Hindlimb muscle (tissue), 1 donor: Measurements from ENCODE around the gene DDX52. TPM values are rescaled to one million over a fixed set of nuclear protein-coding genes. Genes with fewer than 3 reads are reported as not detected.
"Not testable (repeated sequence)": the region's sequence is repeated elsewhere in the genome, so short reads cannot be mapped to it uniquely, and the experiment has no call there.

Experiments
- DNase-seq: peaks from one replicate; pipeline ENCODE4 v3.0.0-alpha.2; 2013
- polyA plus RNA-seq: library from polyadenylated mRNA; unstranded; fragments of 120-200 nt; gene quantifications from one replicate; pipeline ENCODE4 v1.2.1, GENCODE V29; 2013; ENCODE audit not compliant: insufficient read length

The DDX52 gene
- polyA plus RNA-seq, 1 donor: 17.0 TPM

DNA sequence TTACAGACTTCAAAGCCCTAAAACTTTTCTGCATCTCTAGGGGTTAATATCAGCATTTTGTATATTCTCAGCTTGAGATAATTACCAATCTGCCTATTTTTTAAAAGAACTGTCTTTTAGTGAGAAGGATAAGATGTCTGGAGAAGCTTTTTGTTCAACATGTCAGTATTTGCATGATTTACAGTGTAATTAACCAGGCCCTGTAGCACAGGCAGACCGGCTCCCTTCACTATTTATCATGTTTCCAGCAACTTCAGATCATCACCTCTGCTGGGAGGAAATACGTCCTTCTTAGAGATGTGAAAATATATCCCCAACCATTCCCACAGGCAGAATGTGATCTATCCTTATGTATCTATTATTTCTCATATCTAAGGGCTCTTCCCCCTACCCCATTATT lies 8.6 kb upstream of the DDX52 start:
- DNase-seq: no peak

DNA sequence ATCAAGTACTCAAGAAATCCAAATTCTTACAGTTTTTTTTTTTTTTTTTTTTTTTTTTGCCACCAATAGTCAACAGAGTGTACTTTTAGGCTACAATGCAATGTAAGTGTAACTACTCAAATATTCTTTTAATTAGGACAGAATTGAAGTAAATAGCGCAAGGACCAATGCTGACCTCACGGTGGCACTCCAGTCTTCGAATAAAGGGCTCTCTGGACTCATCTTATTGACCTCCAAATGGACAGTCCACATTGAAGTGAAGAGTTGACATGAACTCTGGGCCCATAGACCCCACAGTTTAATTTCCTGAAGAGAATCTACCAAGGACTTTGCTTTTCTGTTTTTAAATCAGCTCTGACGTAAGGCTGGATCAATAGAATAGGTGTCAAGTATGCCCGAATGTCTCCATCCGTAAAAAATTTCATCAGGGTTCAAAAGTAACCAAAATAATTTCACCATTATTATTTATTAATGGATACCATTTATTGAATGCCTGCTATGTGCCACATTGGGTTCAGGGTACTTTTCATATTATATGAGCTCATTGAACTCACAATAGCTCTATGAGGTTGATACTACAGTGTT lies 7.3 kb upstream of the DDX52 start:
- no peak for DNase-seq

DNA sequence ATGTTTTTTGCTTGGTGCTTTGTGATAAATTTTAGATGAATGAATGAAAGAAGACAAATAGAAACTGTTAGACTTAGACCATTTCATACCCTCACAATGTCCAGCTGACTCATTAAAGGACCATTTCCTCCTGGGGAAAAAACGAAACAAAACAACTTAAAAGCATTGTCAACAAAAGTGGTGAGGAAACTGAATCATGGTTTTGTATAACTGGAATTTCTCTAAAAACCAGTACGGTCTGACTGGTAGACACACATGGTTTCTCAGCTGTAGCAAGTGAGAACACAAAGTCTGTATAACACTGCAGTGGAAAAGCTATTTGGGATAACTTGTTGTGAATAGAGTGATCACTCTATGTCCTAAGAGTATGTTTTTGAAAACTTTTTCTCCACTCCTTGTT lies 5.3 kb upstream of the DDX52 start:
- no peak for DNase-seq

DNA sequence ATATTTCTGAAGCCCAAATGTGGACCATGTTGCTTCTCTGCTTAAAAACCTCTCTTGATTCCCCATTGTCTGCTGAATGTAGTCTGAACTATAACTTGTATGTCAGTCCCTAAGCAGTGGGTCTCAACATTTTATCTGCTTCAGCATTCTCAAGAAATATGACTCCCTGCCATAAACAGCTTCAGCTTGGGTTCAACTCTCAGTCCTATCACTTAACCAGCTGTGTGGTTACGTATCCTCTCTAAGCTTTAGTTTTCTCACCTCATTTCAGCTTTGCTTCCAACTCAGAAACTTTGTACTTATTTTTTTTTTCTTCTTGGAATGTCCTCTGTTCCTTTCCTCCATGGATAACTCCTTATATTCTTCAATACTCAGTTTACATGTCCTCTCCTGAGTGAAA lies 4.6 kb upstream of the DDX52 start:
- no peak for DNase-seq

DNA sequence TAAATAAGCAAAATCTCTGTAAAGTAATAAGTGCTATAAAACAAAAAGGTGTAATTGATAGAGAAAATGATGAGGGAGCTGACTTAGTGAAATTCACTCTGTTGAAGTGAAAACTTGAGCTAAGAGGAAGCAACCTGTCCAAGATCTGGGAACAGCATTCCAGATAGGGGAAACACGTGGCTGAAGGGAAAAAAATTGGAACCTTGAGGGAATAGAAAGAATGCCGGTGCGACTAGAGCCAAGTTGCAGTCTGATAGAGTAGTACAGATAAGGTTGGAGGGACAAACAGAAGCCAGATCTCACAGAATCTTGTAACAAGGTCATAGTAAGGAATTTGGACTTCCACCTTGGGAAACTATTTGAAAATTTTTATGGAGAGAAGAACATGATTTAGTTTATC lies 623 bp upstream of the DDX52 start:
- no peak for DNase-seq

DNA sequence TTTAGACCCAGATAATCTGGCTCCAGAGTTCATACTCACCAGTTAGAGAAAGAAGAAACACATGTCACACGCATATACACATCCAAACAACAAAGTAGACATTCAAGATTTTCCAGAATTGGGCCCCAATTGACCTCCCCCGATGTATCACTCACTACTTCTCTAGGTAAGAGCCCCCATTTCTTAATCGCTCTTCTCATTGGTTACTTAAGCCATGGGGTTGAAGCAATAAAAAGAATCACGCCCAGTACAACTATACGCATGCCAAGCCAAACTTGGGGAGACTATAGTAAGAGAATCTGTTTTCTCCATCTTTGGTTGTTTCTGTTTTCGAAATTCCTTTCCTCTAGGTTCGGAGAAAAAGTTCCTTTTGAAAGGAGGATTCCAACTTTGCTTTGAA lies 565 bp downstream of the DDX52 start:
- DNase-seq: peak; percentile 7

DNA sequence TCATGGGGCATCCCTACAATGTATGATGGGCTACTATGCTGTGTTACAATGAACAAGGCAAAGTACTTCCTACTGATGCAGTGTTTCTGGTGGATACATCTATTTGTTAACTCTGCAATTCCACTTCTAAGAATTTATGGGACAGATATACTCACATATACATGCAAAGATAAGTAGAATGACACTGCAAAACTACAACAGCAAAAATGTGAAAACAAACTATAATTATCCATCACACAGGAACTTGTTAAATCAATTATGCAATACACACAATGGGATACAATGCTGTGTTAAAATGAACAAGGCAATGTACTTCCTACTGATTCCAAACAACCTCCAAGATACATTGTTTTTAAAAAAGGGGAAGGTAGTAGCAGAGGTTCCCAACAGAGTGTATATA lies 3.2 kb downstream of the DDX52 start:
- no peak for DNase-seq

DNA sequence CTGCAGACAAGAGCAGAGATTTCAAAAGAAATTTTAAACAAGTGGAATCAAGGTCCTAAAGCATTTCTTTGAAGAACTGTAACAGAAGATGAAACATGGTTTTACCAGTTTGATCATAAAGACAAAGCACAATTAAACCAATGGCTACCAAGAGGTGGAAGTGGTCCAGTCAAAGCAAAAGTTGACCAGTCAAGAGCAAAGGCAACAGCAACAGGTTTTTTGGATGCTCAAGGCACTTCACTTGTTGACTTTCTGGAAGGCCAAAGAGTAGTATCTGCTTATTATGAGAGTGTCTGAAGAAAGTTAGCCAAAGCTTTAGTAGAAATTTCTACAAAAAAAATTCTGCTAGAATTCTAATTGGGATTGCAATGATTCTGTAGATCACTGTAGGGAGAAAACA lies 5.3 kb downstream of the DDX52 start:
- DNase-seq: no peak

DNA sequence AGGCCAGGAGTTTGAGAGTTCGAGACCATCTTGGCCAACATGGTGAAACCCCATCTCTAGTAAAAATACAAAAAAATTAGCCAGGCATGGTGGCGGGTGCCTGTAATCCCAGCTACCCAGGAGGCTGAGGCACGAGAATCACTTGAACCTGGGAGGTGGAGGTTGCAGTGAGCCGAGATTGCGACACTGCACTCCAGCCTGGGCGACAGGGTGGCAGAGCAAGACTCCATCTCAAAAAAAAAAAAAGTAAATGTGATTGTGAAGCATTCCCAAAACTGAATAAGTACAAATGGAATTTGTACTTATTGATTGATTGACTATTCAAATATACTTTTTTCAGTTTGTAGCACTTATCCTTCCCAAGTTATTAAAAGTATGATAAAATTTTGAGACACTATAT lies 26.8 kb downstream of the DDX52 start:
- not testable (repeated sequence) for DNase-seq

DNA sequence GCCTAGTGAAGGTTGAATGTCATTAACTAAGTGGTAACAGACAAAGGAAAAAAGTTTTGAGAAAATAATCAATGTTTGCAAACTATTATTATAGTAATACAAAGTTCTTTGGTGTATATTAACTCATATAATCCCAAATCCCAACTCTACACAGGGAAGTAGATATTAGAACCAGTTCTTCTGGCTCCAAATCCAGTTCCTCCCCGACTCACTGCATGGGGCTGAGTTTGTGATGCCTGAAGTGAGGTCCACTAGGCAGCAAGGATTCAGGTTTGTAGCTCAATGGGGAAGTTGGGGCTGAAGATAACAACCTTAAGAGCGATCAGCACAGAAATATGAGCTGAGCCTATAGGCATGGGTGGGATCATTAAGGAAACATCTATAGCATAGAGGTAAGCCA lies 28.4 kb downstream of the DDX52 start:
- no peak for DNase-seq

DNA sequence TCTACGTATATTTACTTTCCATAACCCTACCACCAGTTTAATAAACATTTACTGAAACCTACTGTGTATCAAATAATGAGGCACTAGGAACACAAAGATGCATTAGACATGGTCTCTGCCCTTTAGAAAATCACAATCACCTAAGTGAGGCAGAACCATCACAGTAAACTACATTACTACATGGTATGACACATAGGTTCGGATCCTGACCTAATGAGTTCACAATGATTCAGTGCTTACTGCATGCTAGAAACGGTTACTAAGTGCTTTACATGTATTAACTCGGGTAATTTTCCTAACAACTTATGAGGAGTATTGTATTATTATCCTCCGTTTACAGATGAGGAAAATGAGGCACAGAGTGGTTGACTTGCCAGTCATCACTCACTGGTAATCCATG lies 28.9 kb downstream of the DDX52 start:
- no peak for DNase-seq

DNA sequence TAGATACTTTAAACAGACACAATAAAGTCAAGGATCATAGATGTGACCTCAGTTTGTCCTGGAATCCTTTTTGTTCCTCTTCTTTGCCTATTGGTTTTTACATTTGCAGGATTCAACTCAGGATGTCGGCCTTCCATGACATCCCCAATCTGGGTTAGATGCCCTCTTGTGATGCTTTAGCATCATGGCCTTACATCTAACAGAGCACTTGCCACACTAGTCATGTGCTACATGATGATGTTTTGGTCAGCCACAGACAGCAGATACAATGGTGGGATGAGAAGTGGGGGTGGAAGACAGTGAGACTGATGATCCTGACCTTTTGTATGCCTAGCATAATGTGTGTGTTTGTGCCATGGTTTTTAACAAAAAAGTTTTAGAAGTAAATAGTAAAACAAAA lies 32.3 kb downstream of the DDX52 start:
- no peak for DNase-seq

DNA sequence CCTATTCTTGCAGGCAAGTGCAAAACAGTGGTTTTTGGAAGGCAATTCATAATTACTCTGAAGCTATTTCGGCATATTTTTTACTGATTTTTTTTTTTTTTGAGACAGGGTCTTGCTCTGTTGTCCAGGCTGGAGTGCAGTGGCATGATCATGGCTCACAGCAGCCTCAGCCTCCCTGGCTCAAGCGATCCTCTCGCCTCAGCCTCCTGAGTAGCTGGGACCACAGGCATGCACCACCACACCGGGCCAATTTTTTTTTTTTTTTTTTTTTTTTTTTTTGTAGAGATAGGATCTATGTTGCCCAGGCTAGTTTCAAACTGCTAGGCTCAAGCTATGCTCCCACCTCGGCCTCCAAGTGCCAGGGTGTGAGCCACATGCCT lies 33.2 kb downstream of the DDX52 start:
- not testable (repeated sequence) for DNase-seq

DNA sequence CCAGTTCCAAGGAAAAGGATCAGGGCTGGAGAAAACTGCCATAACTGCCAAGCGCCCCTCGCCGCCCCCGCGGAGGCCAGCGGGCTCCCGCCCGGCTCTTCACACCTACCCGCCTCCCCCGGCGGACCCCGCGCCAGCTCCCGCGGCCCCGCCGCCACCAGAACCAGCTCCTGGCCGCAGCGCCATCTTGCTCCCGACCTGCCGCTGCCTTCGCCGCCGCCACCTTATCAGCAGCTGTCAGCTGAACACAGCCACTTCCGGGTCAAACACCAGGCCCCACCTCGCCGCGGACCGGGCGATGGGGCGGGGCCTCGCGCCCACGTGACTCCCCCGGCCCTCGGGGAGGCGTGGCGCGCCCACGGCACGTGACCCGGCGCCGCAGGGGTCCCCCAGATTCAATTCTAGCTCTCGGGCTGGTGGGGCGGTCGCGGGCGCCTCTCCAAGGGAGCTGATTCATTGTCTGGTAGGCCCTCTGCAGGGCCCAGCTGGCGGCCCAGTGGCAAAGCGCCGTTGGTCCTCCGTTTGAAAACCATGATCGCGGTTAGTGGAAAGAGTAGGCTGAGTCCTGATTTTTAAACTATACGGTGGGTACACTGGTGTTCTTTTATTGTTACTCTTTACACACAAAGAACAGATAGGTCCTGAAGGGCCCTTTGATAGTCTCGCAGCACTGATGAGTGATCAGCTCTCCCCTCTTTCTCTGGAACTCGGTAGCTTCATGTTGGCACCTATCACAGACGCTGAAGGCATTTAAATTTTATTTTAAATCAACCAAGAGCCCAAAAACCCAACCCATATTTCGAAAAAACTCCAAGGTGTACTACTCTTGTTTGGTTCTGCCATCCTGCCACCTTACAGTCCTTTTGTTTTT lies 33.8 kb downstream of the DDX52 start, which contains the start of gene SYNRG:
TSS of gene SYNRG (minus strand) at position 249 of the 871 bp plus-strand sequence. CDS start at position 186, 63 bp downstream.
- DNase-seq: peak; percentile 97

DNA sequence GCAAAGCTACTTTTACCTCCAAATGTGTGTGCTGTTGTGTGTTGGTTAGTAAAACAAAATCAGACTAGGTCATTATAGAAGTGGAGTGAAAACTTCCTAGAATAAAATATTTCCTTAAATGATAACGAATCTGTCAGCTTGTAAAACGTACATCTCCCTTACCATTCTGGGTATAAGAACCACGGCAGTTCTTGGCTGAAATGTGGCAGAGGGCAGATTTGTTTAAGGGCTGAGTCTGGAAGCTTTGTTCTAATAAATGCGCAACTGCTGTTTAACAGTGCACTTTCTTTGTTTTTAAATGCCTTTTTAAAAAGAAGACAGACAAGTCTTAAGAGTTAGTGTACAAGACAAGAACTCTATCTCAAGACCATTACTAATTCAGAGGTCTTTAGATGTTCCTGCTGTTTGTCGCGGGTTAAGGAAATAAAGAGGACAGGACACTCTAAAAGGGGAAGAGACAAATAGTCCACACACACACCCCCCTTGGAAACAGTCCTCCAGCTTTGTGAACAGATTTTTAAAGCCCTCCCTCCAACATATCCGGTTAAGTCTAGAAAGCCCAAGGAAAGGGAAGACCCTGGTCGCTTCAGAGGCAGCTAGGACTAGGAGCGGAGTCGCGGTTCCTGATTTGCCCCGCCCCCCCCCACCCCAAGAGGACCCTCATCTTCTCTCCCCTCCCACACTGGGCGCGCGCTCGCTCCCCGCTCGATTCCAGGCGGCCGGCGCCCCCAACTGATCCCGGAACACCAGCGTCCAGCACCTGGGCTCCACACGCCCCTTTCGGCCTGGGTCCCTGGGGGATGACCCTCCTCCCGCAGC lies 34.7 kb downstream of the DDX52 start:
- DNase-seq: peak; percentile 61

DNA sequence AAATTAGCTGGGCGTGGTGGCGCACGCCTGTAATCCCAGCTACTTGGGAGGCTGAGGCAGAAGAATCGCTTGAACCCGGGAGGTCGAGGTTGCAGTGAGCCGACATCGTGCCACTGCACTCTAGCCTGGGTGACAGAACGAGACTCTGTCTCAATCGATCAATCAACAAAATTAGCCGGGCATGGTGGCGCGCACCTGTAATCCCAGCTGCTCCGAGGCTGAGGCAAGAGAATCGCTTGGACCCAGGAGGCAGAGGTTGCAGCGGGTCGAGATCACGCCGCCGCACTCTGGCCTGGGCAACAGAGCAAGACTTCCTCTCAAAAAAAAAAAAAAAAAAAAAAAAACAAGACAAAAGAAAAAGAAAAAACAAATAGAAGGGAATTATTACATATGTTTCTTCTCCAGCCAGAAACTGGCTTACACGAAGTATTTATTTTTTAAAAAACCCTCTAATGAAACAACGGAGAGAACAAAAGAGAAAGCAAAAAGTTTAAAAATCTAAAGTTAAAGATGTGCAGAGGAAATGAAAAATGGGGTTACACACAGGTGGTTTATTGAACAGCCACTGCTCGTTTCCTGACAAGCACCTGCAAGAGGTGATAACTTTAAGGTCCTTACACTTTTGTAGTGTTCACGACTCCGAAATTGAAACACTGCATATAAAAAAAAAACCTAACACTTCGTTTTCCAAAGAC lies 35.5 kb downstream of the DDX52 start:
- no peak for DNase-seq

DNA sequence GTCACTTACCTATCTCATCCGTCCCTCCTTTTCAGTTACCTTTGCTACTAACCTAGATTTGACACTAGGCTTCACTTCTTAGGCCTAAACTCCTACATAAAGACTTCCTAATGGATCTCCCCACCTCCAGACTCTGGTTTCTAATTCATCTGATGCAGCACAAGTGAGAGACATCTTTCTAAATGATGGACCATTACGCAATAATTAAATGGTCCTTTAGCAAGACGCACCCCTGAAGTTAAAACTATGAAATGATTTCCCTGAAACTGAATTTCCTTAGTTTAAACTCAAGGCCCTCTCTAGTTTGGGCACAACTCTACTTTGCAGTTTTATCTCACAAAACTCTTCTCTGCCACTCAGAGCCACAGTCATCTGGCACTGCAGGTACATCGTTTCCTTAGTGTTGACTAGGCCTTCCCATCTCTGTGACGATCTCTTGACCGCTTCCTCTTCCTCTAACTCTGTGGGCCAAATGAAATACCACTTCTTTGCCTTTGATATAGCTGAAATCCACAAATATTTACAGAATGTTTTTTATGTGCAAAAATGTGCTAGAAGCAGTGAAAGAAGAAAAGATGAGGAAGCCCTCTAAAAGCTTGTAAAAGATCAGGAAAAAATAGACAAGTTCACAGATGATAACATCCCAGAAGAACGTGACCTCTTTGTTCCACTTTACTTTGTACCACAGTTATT lies 37.3 kb downstream of the DDX52 start:
- no peak for DNase-seq

DNA sequence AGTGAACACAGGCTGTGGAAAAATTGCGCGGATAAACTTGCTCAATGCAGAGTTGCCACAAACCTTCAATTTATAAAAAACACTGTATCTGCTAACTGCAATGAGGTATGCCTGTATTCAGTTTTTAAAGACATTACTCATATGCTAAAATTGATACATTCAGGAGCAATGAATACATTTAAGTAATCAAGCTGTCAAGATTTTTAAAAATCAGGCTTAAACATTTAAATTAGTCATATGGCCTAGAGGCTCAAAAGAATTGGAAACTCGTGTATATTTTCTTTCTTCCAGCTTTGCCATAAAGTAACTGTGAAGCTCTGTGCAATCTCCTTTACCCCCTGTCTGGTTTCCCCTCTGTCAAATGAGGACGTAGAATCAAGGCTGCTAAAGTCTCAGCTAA lies 38.2 kb downstream of the DDX52 start:
- DNase-seq: no peak

DNA sequence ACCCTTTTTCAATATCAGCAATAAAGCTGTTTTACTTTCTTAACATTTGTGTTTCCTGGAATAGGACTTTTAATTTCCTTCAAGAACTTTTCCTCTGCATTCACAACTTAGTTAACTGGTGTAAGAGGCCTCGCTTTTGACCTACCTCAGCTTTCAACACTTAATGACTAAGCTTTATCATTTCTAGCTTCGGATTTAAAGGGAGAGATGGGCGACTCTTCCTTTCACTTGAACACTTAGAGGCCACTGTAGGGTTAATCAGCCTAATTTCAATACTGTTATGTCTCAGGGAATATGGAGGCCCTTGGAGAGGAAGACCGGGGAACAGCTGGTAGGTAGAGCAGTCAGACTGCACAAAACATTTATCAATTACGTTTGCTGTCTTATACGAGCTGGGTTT lies 38.7 kb downstream of the DDX52 start:
- DNase-seq: no peak

DNA sequence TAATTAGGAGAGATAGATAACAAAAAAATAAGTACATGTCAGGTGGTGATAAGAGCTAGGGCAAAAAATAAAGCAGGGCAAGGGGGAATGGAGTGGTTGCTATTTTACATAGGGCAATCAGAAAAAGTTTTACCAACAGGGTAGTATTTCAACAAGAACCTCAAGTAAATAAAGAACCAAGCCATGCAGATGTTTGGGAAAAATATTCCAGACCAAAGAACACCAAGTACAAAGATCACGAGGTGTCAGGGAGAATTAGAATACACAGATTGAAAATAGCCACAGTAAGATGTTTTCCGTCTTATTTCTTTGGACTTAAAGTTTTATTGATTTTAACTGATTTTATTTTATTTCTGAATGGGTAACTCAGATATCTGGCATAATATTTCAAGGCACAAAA lies 45.1 kb downstream of the DDX52 start:
- no peak for DNase-seq

DNA sequence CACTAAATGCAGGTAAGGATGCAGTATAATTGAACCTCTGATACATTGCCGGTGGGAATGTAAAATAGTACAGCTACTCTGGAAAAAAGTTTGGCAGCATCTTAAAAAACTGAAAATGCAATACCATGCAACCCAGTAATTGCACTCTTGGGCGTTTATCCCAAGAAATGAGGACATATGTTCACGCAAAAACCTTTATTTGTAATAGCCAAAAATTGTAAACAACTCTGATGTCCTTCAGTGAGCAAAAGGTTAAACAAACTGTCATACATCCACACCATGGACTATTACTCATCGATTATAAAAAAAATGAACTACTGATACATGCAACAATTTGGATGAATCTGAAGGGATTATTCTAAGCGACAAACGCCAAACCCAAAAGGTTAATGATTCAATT lies 51.0 kb downstream of the DDX52 start:
- no peak for DNase-seq

DNA sequence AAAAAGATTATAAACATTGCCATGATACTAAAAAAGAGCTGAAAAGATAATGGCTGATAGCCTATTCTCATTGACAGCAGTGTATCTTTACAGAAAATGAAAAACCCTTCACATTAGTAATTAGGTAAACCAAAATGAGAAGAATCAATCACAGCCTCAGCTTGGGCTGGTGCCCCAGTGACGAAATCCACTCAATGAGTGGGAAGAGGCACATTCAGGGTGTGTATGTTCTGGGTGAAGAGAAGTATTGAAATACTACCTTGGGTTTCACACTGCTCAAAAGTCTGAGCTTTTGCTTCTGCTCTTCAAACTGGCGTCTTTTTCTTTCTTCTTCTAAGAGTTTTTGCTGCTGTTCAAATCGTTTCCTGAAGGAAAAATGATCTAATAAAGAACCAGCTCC lies 58.2 kb downstream of the DDX52 start:
- no peak for DNase-seq
